ENCODE data around the gene TRMT10B.

GRCh38 chr9:37798677-37799076, 45.1 kb downstream of the TRMT10B start:
- TF ChIP-seq POLR2A (IDR thresholded peaks at IDR 0.05) (no peak), CTCF (IDR thresholded peaks at IDR 0.05) (no peak), EP300 (IDR thresholded peaks at IDR 0.05) (no peak), POLR2AphosphoS5 (IDR thresholded peaks at IDR 0.05) (no peak)

Measured in stomach (tissue), 4 donors.